Common myeloid progenitor, CD34-positive (primary cell): ENCODE measurements around the gene TSPAN1.

Experiments
- CTCF ChIA-PET: fragments of 350-600 bp; sonication (Branson Sonifier 250); formaldehyde crosslinking; loops from one replicate; lab custom pipeline; 2021; ENCODE audit warnings: antibody characterized with exemption; lab: Charles Lee
- POLR2A ChIA-PET: fragments of 350-600 bp; sonication (Branson Sonifier 250); formaldehyde crosslinking; loops from one replicate; lab custom pipeline; 2021; ENCODE audit warnings: antibody characterized with exemption; lab: Charles Lee
- DNase-seq, 3 donors: peaks; one replicate each; pipeline versions ENCODE4 v3.0.0 to v3.0.0-alpha.2; 2013
- H3K27ac ChIP-seq, 2 experiments: 1 replicate in 1 of 2; 2 replicates in 1 of 2; pipeline ENCODE4 v1.7.0; 2013; ENCODE audit warnings: inconsistent platforms in 2 of 2, low read length in 2 of 2, mild to moderate bottlenecking in 2 of 2, low read depth in 1 of 2, moderate library complexity in 1 of 2; ENCODE audit not compliant: severe bottlenecking in 2 of 2, insufficient read depth in 1 of 2, poor library complexity in 1 of 2
- H3K27me3 ChIP-seq, 5 experiments: replicated peaks in 2 of 5; 1 replicate in 3 of 5; 2 replicates in 2 of 5; pipeline versions ENCODE4 v1.6.1 to v1.7.0; 2013; ENCODE audit warnings: low read length in 4 of 5, mild to moderate bottlenecking in 2 of 5, moderate library complexity in 2 of 5, inconsistent platforms in 1 of 5; ENCODE audit not compliant: insufficient read depth in 5 of 5, control insufficient read depth in 4 of 5
- H3K36me3 ChIP-seq, 4 experiments: 1 replicate in 2 of 4; 2 replicates in 2 of 4; pipeline versions ENCODE4 v1.6.1 to v1.7.0; 2013; ENCODE audit warnings: low read length in 3 of 4, control low read depth in 1 of 4, mild to moderate bottlenecking in 1 of 4; ENCODE audit not compliant: control insufficient read depth in 4 of 4, insufficient read depth in 4 of 4
- H3K4me1 ChIP-seq, 4 experiments: 1 replicate in 3 of 4; 2 replicates in 1 of 4; pipeline versions ENCODE4 v1.6.1 to v1.7.1; 2013; ENCODE audit warnings: low read length in 3 of 4, mild to moderate bottlenecking in 3 of 4, control low read depth in 1 of 4, inconsistent platforms in 1 of 4, moderate library complexity in 1 of 4; ENCODE audit not compliant: control insufficient read depth in 4 of 4, insufficient read depth in 4 of 4; ENCODE audit errors: control extremely low read depth in 1 of 4
- H3K4me3 ChIP-seq, 7 experiments: 1 replicate in 4 of 7; 2 replicates in 3 of 7; pipeline versions ENCODE4 v1.5.1 to v1.7.0; 2013; ENCODE audit warnings: mild to moderate bottlenecking in 7 of 7, low read length in 6 of 7, moderate library complexity in 6 of 7, inconsistent platforms in 2 of 7, low read depth in 2 of 7, control low read depth in 1 of 7; ENCODE audit not compliant: insufficient read depth in 4 of 7, control insufficient read depth in 1 of 7; ENCODE audit errors: extremely low read depth in 1 of 7
- H3K9me3 ChIP-seq, 5 experiments: 1 replicate in 4 of 5; 2 replicates in 1 of 5; pipeline versions ENCODE4 v1.6.1 to v1.7.1; 2013; ENCODE audit warnings: low read length in 4 of 5, mild to moderate bottlenecking in 2 of 5, inconsistent platforms in 1 of 5, low read depth in 1 of 5, moderate library complexity in 1 of 5; ENCODE audit not compliant: control insufficient read depth in 4 of 5, insufficient read depth in 2 of 5; ENCODE audit errors: control extremely low read depth in 1 of 5
- WGBS: methylation state at CpG from one replicate; pipeline ENCODE4 v1.1.5; 2013; ENCODE audit not compliant: insufficient coverage; 5-methylcytosine and 5-hydroxymethylcytosine counted together

The TSPAN1 gene

GRCh38 chr1:46148318-46148717 is 26.6 kb upstream of the TSPAN1 start:
- no peak for DNase-seq
- H3K4me1 ChIP-seq: no peaks in the 10 kb centered on the region
- ChIA-PET POLR2A (no interaction called here), CTCF (interaction anchor here (0.6 to 1.1 kb wide), 2 partner anchors 12 to 33 kb away, joined by 3 to 4 read pairs; no protein-coding TSS in a partner anchor)
- H3K4me3 ChIP-seq: no peak overlapping the region
- H3K9me3 ChIP-seq: no peaks in the 10 kb centered on the region
- WGBS: 97% methylated on average over 2 of the region's 2 CpGs
- H3K36me3 ChIP-seq: no peaks in the 10 kb centered on the region
- no peak overlapping the region for H3K27ac ChIP-seq
- peaks cover 0 to 6% (median 0%) of the 10 kb centered on the region in 5 experiments for H3K27me3 ChIP-seq

- ChIA-PET POLR2A (no interaction called here), CTCF (no interaction called here)
- Histone ChIP-seq H3K36me3 (no peaks in the 10 kb centered on the region), H3K4me3 (no peak overlapping the region), H3K27me3 (peaks cover 0 to 6% (median 0%) of the 10 kb centered on the region in 5 experiments), H3K4me1 (no peaks in the 10 kb centered on the region), H3K27ac (no peak overlapping the region), H3K9me3 (no peaks in the 10 kb centered on the region)
- no peak for DNase-seq
- WGBS: no CpG with 5 or more reads among the region's 2 CpGs
Measured at GRCh38 chr1:46150085-46150484, 24.8 kb upstream of the TSPAN1 start.

GRCh38 chr1:46152016-46152415 is 22.9 kb upstream of the TSPAN1 start:
- DNase-seq: no peak
- H3K9me3 ChIP-seq: no peaks in the 10 kb centered on the region
- H3K36me3 ChIP-seq: no peaks in the 10 kb centered on the region
- H3K27ac ChIP-seq: no peak overlapping the region
- ChIA-PET CTCF (no interaction called here), POLR2A (no interaction called here)
- H3K27me3 ChIP-seq: peaks cover 0 to 2% (median 0%) of the 10 kb centered on the region in 5 experiments
- 100% methylated on average over 3 of the region's 3 CpGs for WGBS
- H3K4me3 ChIP-seq: no peak overlapping the region
- H3K4me1 ChIP-seq: no peaks in the 10 kb centered on the region

- Histone ChIP-seq H3K4me1 (no peaks in the 10 kb centered on the region), H3K27me3 (peaks cover 0 to 2% (median 0%) of the 10 kb centered on the region in 5 experiments), H3K36me3 (no peaks in the 10 kb centered on the region), H3K4me3 (no peak overlapping the region), H3K27ac (no peak overlapping the region), H3K9me3 (no peaks in the 10 kb centered on the region)
- 100% methylated on average over 1 of the region's 1 CpG for WGBS
- DNase-seq: no peak
- CTCF ChIA-PET: no interaction called here
- POLR2A ChIA-PET: no interaction called here
Measured at GRCh38 chr1:46153228-46153627, 21.7 kb upstream of the TSPAN1 start.

- no peak for DNase-seq
- CTCF ChIA-PET: no interaction called here
- no peaks in the 10 kb centered on the region for H3K9me3 ChIP-seq
- no peaks in the 10 kb centered on the region for H3K36me3 ChIP-seq
- H3K4me3 ChIP-seq: no peak overlapping the region
- POLR2A ChIA-PET: no interaction called here
- WGBS: 86% methylated on average over 1 of the region's 1 CpG
- no peak overlapping the region for H3K27ac ChIP-seq
- H3K27me3 ChIP-seq: no peaks in the 10 kb centered on the region
- H3K4me1 ChIP-seq: no peaks in the 10 kb centered on the region
Measured at GRCh38 chr1:46153732-46154131, 21.2 kb upstream of the TSPAN1 start.

GRCh38 chr1:46157916-46158311 is 17.0 kb upstream of the TSPAN1 start:
- DNase-seq: no peak
- no peaks in the 10 kb centered on the region for H3K4me1 ChIP-seq
- H3K27me3 ChIP-seq: peaks cover 0 to 2% (median 0%) of the 10 kb centered on the region in 5 experiments
- POLR2A ChIA-PET: interaction anchor here (1.1 kb wide), 1 partner anchor 9 kb away, joined by 3 read pairs; no protein-coding TSS in a partner anchor
- CTCF ChIA-PET: interaction anchor here (1.8 kb wide), 1 partner anchor 9 kb away, joined by 4 read pairs; no protein-coding TSS in a partner anchor
- WGBS: 100% methylated on average over 1 of the region's 1 CpG
- no peak overlapping the region for H3K4me3 ChIP-seq
- H3K36me3 ChIP-seq: no peaks in the 10 kb centered on the region
- H3K9me3 ChIP-seq: no peaks in the 10 kb centered on the region
- no peak overlapping the region for H3K27ac ChIP-seq

- Histone ChIP-seq H3K4me3 (no peak overlapping the region), H3K9me3 (no peaks in the 10 kb centered on the region), H3K4me1 (no peaks in the 10 kb centered on the region), H3K27ac (no peak overlapping the region), H3K27me3 (peaks cover 0 to 2% (median 0%) of the 10 kb centered on the region in 5 experiments), H3K36me3 (no peaks in the 10 kb centered on the region)
- peak in 2 of 3 donors; percentile 18 to 36 for DNase-seq
- ChIA-PET CTCF (interaction anchor here (1.8 kb wide), 1 partner anchor 8 kb away, joined by 4 read pairs; no protein-coding TSS in a partner anchor), POLR2A (interaction anchor here (1.1 kb wide), 1 partner anchor 8 kb away, joined by 3 read pairs; no protein-coding TSS in a partner anchor)
- 96% methylated on average over 9 of the region's 13 CpGs for WGBS
Measured at GRCh38 chr1:46158312-46159281, 16.3 kb upstream of the TSPAN1 start.
